Measurements from ENCODE around the gene C15orf39. TPM values are rescaled to one million over a fixed set of nuclear protein-coding genes. Genes with fewer than 3 reads are reported as not detected.

C15orf39 gene
- total RNA-seq, 4 donors from 2014 or later = 10.6 to 18.3 (median 16.7) TPM

DNA sequence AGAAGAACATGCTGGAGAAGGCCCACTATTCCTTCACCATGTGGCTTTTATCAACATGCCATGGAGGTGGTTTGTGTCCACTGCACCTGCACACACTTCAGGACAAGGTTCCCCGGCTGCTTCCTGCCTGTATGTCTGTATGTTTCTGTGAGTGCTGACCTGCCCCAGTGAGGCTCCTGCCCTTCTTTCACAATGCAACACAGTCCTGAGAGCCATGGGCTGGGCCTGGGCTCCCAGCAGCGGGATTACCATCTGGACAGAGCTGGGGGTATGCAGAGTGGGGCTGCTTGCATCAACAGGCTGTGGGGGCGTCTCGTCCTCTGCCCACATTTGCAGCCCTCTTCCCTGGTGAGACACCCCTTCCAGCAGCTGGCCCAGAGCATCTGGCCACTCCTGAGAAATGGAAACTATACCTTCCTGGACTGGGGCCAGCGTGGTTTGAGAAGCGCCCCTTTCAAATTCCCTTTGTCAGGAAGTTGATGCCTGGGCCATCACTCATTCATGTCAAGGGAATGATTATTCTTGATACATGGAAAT lies 29.3 kb upstream of the C15orf39 start:
- no peak for DNase-seq
- TF ChIP-seq POLR2A (IDR thresholded peaks at IDR 0.05) = no peak
- TF ChIP-seq, protein P1, sequence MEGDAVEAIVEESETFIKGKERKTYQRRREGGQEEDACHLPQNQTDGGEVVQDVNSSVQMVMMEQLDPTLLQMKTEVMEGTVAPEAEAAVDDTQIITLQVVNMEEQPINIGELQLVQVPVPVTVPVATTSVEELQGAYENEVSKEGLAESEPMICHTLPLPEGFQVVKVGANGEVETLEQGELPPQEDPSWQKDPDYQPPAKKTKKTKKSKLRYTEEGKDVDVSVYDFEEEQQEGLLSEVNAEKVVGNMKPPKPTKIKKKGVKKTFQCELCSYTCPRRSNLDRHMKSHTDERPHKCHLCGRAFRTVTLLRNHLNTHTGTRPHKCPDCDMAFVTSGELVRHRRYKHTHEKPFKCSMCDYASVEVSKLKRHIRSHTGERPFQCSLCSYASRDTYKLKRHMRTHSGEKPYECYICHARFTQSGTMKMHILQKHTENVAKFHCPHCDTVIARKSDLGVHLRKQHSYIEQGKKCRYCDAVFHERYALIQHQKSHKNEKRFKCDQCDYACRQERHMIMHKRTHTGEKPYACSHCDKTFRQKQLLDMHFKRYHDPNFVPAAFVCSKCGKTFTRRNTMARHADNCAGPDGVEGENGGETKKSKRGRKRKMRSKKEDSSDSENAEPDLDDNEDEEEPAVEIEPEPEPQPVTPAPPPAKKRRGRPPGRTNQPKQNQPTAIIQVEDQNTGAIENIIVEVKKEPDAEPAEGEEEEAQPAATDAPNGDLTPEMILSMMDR (IDR thresholded peaks at IDR 0.05) = no peak
- H3K27ac ChIP-seq = no peak overlapping the region
- H3K27me3 ChIP-seq = no peaks in the 10 kb centered on the region
- no peak overlapping the region for H3K4me3 ChIP-seq (replicated peaks in 1 of 3)
- H3K4me1 ChIP-seq = peaks cover 12 to 23% of the 10 kb centered on the region in 2 donors
- H3K9me3 ChIP-seq = no peaks in the 10 kb centered on the region
- intact Hi-C loops (cut with DNase I) = no loop called here
- WGBS, 2 donors = 80 to 92% methylated on average over 6 of the region's 6 CpGs
- no peaks in the 10 kb centered on the region for H3K36me3 ChIP-seq

DNA sequence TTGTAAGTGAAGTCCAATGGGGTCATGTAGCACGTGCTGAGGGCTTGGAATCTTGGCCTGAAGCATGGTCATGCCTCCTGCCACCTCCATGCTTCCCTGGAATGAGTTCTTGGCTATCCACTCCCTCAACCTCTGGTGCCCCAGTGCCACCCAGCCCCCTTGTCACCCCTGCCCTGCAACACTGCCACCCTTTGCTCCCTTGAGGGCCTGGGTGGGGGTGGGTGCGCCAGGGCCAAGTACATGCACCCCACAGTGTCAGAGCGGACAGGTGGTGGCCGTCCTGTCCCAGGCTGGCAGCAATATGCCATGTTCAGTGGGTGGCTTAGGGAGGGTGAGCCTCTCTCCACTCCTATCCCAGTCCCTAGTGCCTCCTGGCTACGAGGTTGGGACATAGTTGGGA lies 27.6 kb upstream of the C15orf39 start:
- Histone ChIP-seq H3K36me3 (no peaks in the 10 kb centered on the region), H3K9me3 (no peaks in the 10 kb centered on the region), H3K4me3 (replicated peaks in 1 of 3) (no peak overlapping the region), H3K27ac (no peak overlapping the region), H3K4me1 (peaks cover 29 to 40% of the 10 kb centered on the region in 2 donors), H3K27me3 (no peaks in the 10 kb centered on the region)
- no peak for DNase-seq
- TF ChIP-seq, protein P1 (IDR thresholded peaks at IDR 0.05) = no peak
- TF ChIP-seq POLR2A (IDR thresholded peaks at IDR 0.05) = no peak
- intact Hi-C loops (cut with DNase I) = no loop called here
- 97 to 100% methylated on average over 1 to 3 of the region's 5 CpGs for WGBS, 2 donors

DNA sequence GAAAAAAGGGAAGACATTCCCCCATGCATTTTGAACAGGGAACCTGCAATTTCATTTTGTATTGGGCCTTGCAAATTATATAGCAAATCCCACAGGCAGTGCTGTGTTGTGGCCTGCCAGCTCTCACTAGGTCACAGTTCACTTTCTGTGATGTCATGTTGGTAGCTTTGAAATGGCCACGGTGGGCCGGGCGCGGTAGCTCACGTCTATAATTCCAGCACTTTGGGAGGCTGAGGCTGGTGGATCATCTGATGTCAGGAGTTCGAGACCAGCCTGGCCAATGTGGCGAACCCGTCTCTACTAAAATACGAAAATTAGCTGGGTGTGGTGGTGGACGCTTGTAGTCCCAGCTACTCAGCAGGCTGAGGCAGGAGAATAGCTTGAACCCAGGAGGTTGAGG lies 27.0 kb upstream of the C15orf39 start:
- Histone ChIP-seq H3K27me3 (no peaks in the 10 kb centered on the region), H3K27ac (no peak overlapping the region), H3K36me3 (no peaks in the 10 kb centered on the region), H3K4me3 (replicated peaks in 1 of 3) (no peak overlapping the region), H3K4me1 (peaks cover 35 to 45% of the 10 kb centered on the region in 2 donors), H3K9me3 (no peaks in the 10 kb centered on the region)
- 96 to 97% methylated on average over 10 of the region's 10 CpGs for WGBS, 2 donors
- no peak for TF ChIP-seq POLR2A (IDR thresholded peaks at IDR 0.05)
- TF ChIP-seq, protein P1 (IDR thresholded peaks at IDR 0.05) = no peak
- DNase-seq = no peak
- intact Hi-C loops (cut with DNase I) = no loop called here

DNA sequence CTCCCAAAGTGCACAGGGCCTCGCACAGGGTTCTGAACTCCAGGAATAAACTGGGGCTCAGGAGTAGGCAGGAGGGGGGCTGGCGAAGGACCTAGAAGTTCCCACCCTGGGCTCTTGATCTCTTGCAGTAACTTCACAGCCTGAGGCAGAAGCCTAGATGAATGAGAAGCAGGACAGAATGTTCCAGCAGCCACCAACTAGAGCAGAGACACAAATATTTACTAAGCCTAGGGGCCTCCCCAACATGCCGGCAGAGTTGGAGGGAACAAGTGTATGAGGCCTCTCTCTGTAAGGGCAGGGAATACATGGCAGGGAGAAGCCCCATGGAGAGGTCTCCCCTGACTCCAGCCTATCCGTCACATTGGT lies 25.3 kb upstream of the C15orf39 start:
- 85 to 86% methylated on average over 4 of the region's 4 CpGs for WGBS, 2 donors
- Histone ChIP-seq H3K4me1 (peaks cover 45 to 58% of the 10 kb centered on the region in 2 donors), H3K27me3 (no peaks in the 10 kb centered on the region), H3K4me3 (replicated peaks in 1 of 3) (no peak overlapping the region), H3K36me3 (no peaks in the 10 kb centered on the region), H3K27ac (peak overlapping the region in 2 of 3 donors; percentile 65 to 68), H3K9me3 (no peaks in the 10 kb centered on the region)
- peak; percentile 44 to 46 for DNase-seq
- no peak for TF ChIP-seq POLR2A (IDR thresholded peaks at IDR 0.05)
- TF ChIP-seq, protein P1 (IDR thresholded peaks at IDR 0.05) = no peak
- intact Hi-C loops (cut with DNase I) = no loop called here

DNA sequence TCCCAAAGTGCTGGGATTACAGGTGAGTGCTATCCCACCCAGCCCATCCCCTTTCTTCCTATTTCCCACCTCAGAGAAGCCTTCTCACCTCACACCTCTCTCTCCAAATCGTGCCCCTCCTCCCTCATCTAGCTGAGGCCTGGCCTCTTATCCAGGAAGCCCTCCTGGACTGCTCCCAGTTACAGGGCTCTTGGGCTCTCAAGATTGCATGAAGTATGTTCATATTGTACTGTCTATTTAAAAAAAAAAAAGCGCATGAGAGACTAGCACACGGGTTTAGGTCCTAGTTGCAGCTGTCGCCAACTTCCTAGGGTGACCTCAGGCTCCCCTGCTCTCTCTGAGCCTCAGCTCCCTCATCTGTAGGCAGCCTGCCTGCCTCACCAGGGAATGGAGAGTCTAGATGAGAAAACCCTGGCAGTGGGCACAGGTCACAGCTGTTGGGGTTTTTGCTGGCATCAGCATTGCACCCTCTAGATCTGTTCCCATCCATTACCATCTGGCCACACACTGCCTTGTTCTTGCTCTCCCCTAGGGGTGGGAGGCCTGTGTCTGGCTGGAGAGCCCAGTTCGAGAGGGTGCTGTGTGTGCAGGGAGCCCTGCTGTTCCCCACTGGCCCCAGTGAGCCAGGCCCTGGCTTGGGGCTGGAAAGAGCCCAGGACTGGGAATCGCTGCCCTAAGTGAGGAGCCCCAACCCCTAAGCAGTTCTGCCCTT lies 24.2 kb upstream of the C15orf39 start:
- Histone ChIP-seq H3K9me3 (no peaks in the 10 kb centered on the region), H3K27me3 (no peaks in the 10 kb centered on the region), H3K36me3 (no peaks in the 10 kb centered on the region), H3K4me3 (replicated peaks in 1 of 3) (no peak overlapping the region), H3K27ac (peak overlapping the region; percentile 29 to 36 (median 34)), H3K4me1 (peaks cover 45 to 58% of the 10 kb centered on the region in 2 donors)
- TF ChIP-seq POLR2A (IDR thresholded peaks at IDR 0.05) = no peak
- TF ChIP-seq, protein P1 (IDR thresholded peaks at IDR 0.05) = no peak
- DNase-seq = no peak
- 59 to 70% methylated on average over 5 to 6 of the region's 6 CpGs for WGBS, 2 donors
- intact Hi-C loops (cut with DNase I) = no loop called here
